Psoas muscle (tissue), 8 donors: ENCODE results near the gene SSB. TPM values are rescaled to one million over a fixed set of nuclear protein-coding genes. Genes with fewer than 3 reads are reported as not detected.

ENCODE experiments used
- ATAC-seq, 4 donors: fragments of 200-7000 bp; cut with Tn5 transposase; one replicate each; pipeline ENCODE4 v1.9.1; 2020; ENCODE audit warnings: moderate library complexity in 3 of 4, mild to moderate bottlenecking in 2 of 4
- DNase-seq, 2 donors: peaks; one replicate each; pipeline ENCODE4 v3.0.0-alpha.2; 2020
- H3K27ac ChIP-seq: fragments of 200-600 bp; one replicate; pipeline ENCODE4 v1.8.0; 2022
- H3K27me3 ChIP-seq, 3 donors: fragments of 200-600 bp in 1 of 3; one replicate each; pipeline versions ENCODE4 v1.6.1 to v1.8.0; 2013 to 2022; ENCODE audit warnings: low read length in 2 of 3, mild to moderate bottlenecking in 2 of 3, moderate library complexity in 1 of 3; ENCODE audit not compliant: insufficient read depth in 3 of 3
- H3K36me3 ChIP-seq, 2 donors: fragments of 200-600 bp in 1 of 2; one replicate each; pipeline versions ENCODE4 v1.6.1 to v1.8.0; 2013 to 2022; ENCODE audit warnings: low read depth in 1 of 2, mild to moderate bottlenecking in 1 of 2, moderate library complexity in 1 of 2; ENCODE audit not compliant: insufficient read depth in 1 of 2
- H3K4me1 ChIP-seq: fragments of 200-600 bp; one replicate; pipeline ENCODE4 v1.8.0; 2022
- H3K4me3 ChIP-seq: fragments of 200-600 bp; one replicate; pipeline ENCODE4 v1.8.0; 2022; ENCODE audit warnings: mild to moderate bottlenecking
- H3K9me3 ChIP-seq: fragments of 200-600 bp; one replicate; pipeline ENCODE4 v1.8.0; 2022
- CTCF ChIP-seq: fragments of 200-600 bp; IDR thresholded peaks from one replicate; pipeline ENCODE4 v1.8.0; 2022; ENCODE audit warnings: antibody characterized with exemption
- WGBS, 3 donors: extraction: QIAGEN DNeasy Blood & Tissue Kit; methylation state at CpG; one replicate each; pipeline versions ENCODE4 v1.1.6 to v1.1.7; 2013; 5-methylcytosine and 5-hydroxymethylcytosine counted together
- intact Hi-C, 2 donors: fragments of 100-400 bp; cut with DNase I; formaldehyde crosslinking; loops; one replicate each; pipeline versions ENCODE4 v1.11.0 to v1.14.2; 2022
- polyA plus RNA-seq, 3 donors: library from polyadenylated mRNA; stranded (reverse); fragments of 200-250 nt; gene quantifications; one replicate each; pipeline ENCODE4 v1.2.3, GENCODE V29; 2013
- total RNA-seq, 4 donors: library from RNA; stranded (reverse); fragmentation: NEBNext Ultra II Directional in 2 of 4; extraction: Animal tissue kit (Norgen Biotek cat#: 25700) in 2 of 4; gene quantifications; one replicate each; pipeline versions ENCODE4 v1.2.1 to v1.2.4, GENCODE V29; 2021 to 2023
- donor health status: healthy with polysubstance abuse.
- donor health status: DM: no; HTN: no; CAD: no; lungs with moderate emphysema.
- donor health status: Bipolar disorder and iron deficiency.
- donor health status: healthy.
- donor health status: DM: yes; HTN: yes; CAD: no.
- donor health status: DM: no; HTN: no; CAD: no.
- donor health status: DM: no; HTN: no; CAD: no.
- donor health status: DM: yes; HTN: yes; CAD: no.

SSB gene
- total and polyA plus RNA-seq, 7 donors, result 37.9 to 120 (median 56.7) TPM

GRCh38 chr2:169859423-169859822 lies 60.8 kb downstream of the SSB start:
- no peaks in the 10 kb centered on the region for H3K9me3 ChIP-seq
- intact Hi-C loops, result no loop called here
- DNase-seq, result no peak
- H3K27ac ChIP-seq, result no peak overlapping the region
- H3K36me3 ChIP-seq, result no peaks in the 10 kb centered on the region
- ATAC-seq, result no peak
- H3K4me1 ChIP-seq, result peaks cover 7% of the 10 kb centered on the region
- H3K4me3 ChIP-seq, result no peak overlapping the region
- H3K27me3 ChIP-seq, result no peaks in the 10 kb centered on the region
- WGBS, 3 donors, result 95 to 98% (median 97%) methylated on average over 4 of the region's 4 CpGs
- TF ChIP-seq CTCF, result no peak

GRCh38 chr2:169860149-169860548 lies 61.5 kb downstream of the SSB start:
- DNase-seq (no peak), ATAC-seq (no peak)
- H3K36me3 ChIP-seq, result no peaks in the 10 kb centered on the region
- WGBS, 3 donors, result 93 to 98% (median 95%) methylated on average over 4 of the region's 4 CpGs
- no peak for TF ChIP-seq CTCF
- H3K4me3 ChIP-seq, result no peak overlapping the region
- no peak overlapping the region for H3K27ac ChIP-seq
- H3K4me1 ChIP-seq, result peaks cover 7% of the 10 kb centered on the region
- intact Hi-C loops, result no loop called here
- H3K27me3 ChIP-seq, result no peaks in the 10 kb centered on the region
- H3K9me3 ChIP-seq, result no peaks in the 10 kb centered on the region

Other genes with a start within 250 kb of the SSB start
- 10 to 100 TPM; 12.9 to 35.2 (median 22.5) TPM for gene FASTKD1, start 225.0 kb upstream of the SSB start, total RNA-seq
- gene FASTKD1, start 225.0 kb upstream of the SSB start, polyA plus RNA-seq, result 10 to 100 TPM; 16.2 to 53.1 (median 40.3) TPM
- 10 to 100 TPM; 36.8 to 49.6 (median 43.6) TPM for gene PPIG, start 214.5 kb upstream of the SSB start, total RNA-seq
- gene PPIG, start 214.5 kb upstream of the SSB start, polyA plus RNA-seq, result 10 to 100 TPM; 18.9 to 52.5 (median 23.8) TPM
- not detected for gene CFAP210, start 104.5 kb upstream of the SSB start, total RNA-seq
- under 1 TPM in 2 of 3 donors, not detected in 1; 0.03 to 0.04 TPM for gene CFAP210, start 104.5 kb upstream of the SSB start, polyA plus RNA-seq
- gene PHOSPHO2, start 104.4 kb upstream of the SSB start, total RNA-seq, result 1 to 10 TPM in 3 of 4 donors, under 1 TPM in 1; 0.86 to 2.3 (median 1.4) TPM
- gene PHOSPHO2, start 104.4 kb upstream of the SSB start, polyA plus RNA-seq, result 1 to 10 TPM; 1.6 to 7.5 (median 1.9) TPM
- 1 to 10 TPM; 4.4 to 8.9 (median 7.6) TPM for gene KLHL23, start 65.0 kb upstream of the SSB start, total RNA-seq
- gene KLHL23, start 65.0 kb upstream of the SSB start, polyA plus RNA-seq, result 1 to 10 TPM; 2.6 to 7.9 (median 4.8) TPM
- gene METTL5, start 26.0 kb downstream of the SSB start, total RNA-seq, result 10 to 100 TPM; 50.7 to 75.4 (median 56.5) TPM
- 10 to 100 TPM; 44.9 to 61.8 (median 51.9) TPM for gene METTL5, start 26.0 kb downstream of the SSB start, polyA plus RNA-seq
- 100 to 1,000 TPM; 158 to 202 (median 166) TPM for gene UBR3, start 28.6 kb downstream of the SSB start, total RNA-seq
- 100 to 1,000 TPM in 1 of 3 donors, 10 to 100 TPM in 2; 28.7 to 160 (median 63.5) TPM for gene UBR3, start 28.6 kb downstream of the SSB start, polyA plus RNA-seq